A673 (cell line): ENCODE data around the gene HSPG2. TPM values are rescaled to one million over a fixed set of nuclear protein-coding genes. Genes with fewer than 3 reads are reported as not detected.

Experiments
- BruUV-seq: library from RNA; stranded (reverse); fragments of 400-500 nt; replicated peaks from 2 replicates; lab custom pipeline; 2021; lab: Mats Ljungman, UMichigan
- CTCF ChIA-PET: fragments of 300-600 bp; sonication (Branson Sonifier 250); formaldehyde crosslinking; loops from one replicate; lab custom pipeline; 2022; ENCODE audit warnings: antibody characterized with exemption; lab: Charles Lee
- POLR2A ChIA-PET: fragments of 300-600 bp; sonication (Branson Sonifier 250); formaldehyde crosslinking; loops from one replicate; lab custom pipeline; 2022; ENCODE audit warnings: antibody characterized with exemption; ENCODE audit not compliant: low non-redundant PET; lab: Charles Lee
- DNase-seq: peaks from one replicate; pipeline ENCODE4 v3.0.0-alpha.2; 2015; ENCODE audit warnings: low spot score
- H3K27ac ChIP-seq: fragments of 200-600 bp; sonication (generic); 2 replicates; pipeline ENCODE4 v1.5.1; 2016; ENCODE audit warnings: mixed run types, low read depth, mild to moderate bottlenecking, mixed read lengths, antibody characterized with exemption, low read length; ENCODE audit not compliant: poor library complexity, severe bottlenecking
- H3K27me3 ChIP-seq: fragments of 200-600 bp; sonication (generic); replicated peaks from 2 replicates; pipeline ENCODE4 v1.6.1; 2017; ENCODE audit warnings: mixed run types, low read depth, mild to moderate bottlenecking, mixed read lengths, antibody characterized with exemption, low read length; ENCODE audit not compliant: insufficient read depth, poor library complexity
- H3K36me3 ChIP-seq: fragments of 200-600 bp; sonication (generic); 2 replicates; pipeline ENCODE4 v1.6.1; 2016; ENCODE audit warnings: mixed run types, mild to moderate bottlenecking, mixed read lengths, antibody characterized with exemption, low read length; ENCODE audit not compliant: insufficient read depth, poor library complexity, severe bottlenecking
- H3K4me1 ChIP-seq: fragments of 200-600 bp; sonication (generic); 2 replicates; pipeline ENCODE4 v1.6.1; 2017; ENCODE audit warnings: mixed run types, mild to moderate bottlenecking, mixed read lengths, antibody characterized with exemption, low read length; ENCODE audit not compliant: insufficient read depth, poor library complexity, severe bottlenecking
- H3K4me3 ChIP-seq: fragments of 200-600 bp; sonication (generic); 2 replicates; pipeline ENCODE4 v1.5.1; 2016; ENCODE audit warnings: low read depth, mixed run types, mild to moderate bottlenecking, mixed read lengths, low read length; ENCODE audit not compliant: poor library complexity, severe bottlenecking
- H3K9me3 ChIP-seq: fragments of 200-600 bp; sonication (generic); 2 replicates; pipeline ENCODE4 v1.6.1; 2016; ENCODE audit warnings: mixed run types, low read depth, mild to moderate bottlenecking, mixed read lengths, antibody characterized with exemption, low read length; ENCODE audit not compliant: poor library complexity, severe bottlenecking
- EZH2 ChIP-seq: fragments of 200-600 bp; sonication (generic); IDR thresholded peaks from 2 replicates; pipeline ENCODE4 v1.6.1; 2017; ENCODE audit warnings: borderline replicate concordance, low read depth, mild to moderate bottlenecking, mixed read lengths, antibody characterized with exemption, low read length; ENCODE audit not compliant: poor library complexity, severe bottlenecking
- intact Hi-C: fragments of 100-400 bp; cut with micrococcal nuclease; formaldehyde crosslinking; loops from one replicate; pipeline ENCODE4 v1.10.0; 2022; ENCODE audit not compliant: unreplicated experiment
- total RNA-seq: library from RNA; stranded (reverse); gene quantifications from 2 replicates; pipeline ENCODE4 v1.2.3, GENCODE V29; 2021
- TF ChIP-seq, protein P1 (sequence below): fragments of 300-800, 200-600 bp; sonication (generic); conservative IDR thresholded peaks from 2 replicates; pipeline ENCODE4 v1.5.1; 2017; ENCODE audit warnings: low read depth, mild to moderate bottlenecking, antibody characterized with exemption, low read length, moderate library complexity, mixed read lengths

The HSPG2 gene
- total RNA-seq, 1 experiment from 2014 or later, result 10.4 TPM

GRCh38 chr1:21888500-21888899 is 48.6 kb downstream of the HSPG2 start:
- TF ChIP-seq EZH2, result no peak
- Histone ChIP-seq H3K4me3 (no peak overlapping the region), H3K27me3 (no peaks in the 10 kb centered on the region), H3K27ac (no peak overlapping the region), H3K9me3 (no peaks in the 10 kb centered on the region), H3K36me3 (no peaks in the 10 kb centered on the region), H3K4me1 (no peaks in the 10 kb centered on the region)
- BruUV-seq, result no TSS peak
- intact Hi-C loops, result no loop called here
- no peak for DNase-seq
- CTCF ChIA-PET, result no interaction called here
- POLR2A ChIA-PET, result no interaction called here

- no TSS peak for BruUV-seq
- Histone ChIP-seq H3K9me3 (no peaks in the 10 kb centered on the region), H3K36me3 (no peaks in the 10 kb centered on the region), H3K27me3 (no peaks in the 10 kb centered on the region), H3K27ac (no peak overlapping the region), H3K4me1 (no peaks in the 10 kb centered on the region), H3K4me3 (no peak overlapping the region)
- POLR2A ChIA-PET, result no interaction called here
- intact Hi-C loops, result no loop called here
- CTCF ChIA-PET, result no interaction called here
- no peak for DNase-seq
- TF ChIP-seq, protein P1, sequence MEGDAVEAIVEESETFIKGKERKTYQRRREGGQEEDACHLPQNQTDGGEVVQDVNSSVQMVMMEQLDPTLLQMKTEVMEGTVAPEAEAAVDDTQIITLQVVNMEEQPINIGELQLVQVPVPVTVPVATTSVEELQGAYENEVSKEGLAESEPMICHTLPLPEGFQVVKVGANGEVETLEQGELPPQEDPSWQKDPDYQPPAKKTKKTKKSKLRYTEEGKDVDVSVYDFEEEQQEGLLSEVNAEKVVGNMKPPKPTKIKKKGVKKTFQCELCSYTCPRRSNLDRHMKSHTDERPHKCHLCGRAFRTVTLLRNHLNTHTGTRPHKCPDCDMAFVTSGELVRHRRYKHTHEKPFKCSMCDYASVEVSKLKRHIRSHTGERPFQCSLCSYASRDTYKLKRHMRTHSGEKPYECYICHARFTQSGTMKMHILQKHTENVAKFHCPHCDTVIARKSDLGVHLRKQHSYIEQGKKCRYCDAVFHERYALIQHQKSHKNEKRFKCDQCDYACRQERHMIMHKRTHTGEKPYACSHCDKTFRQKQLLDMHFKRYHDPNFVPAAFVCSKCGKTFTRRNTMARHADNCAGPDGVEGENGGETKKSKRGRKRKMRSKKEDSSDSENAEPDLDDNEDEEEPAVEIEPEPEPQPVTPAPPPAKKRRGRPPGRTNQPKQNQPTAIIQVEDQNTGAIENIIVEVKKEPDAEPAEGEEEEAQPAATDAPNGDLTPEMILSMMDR, result no peak
- TF ChIP-seq EZH2, result no peak
These were observed 49.3 kb downstream of the HSPG2 start for GRCh38 chr1:21887796-21888195.

- DNase-seq, result no peak
- ChIA-PET CTCF (no interaction called here), POLR2A (no interaction called here)
- Histone ChIP-seq H3K4me1 (no peaks in the 10 kb centered on the region), H3K27ac (no peak overlapping the region), H3K9me3 (no peaks in the 10 kb centered on the region), H3K4me3 (no peak overlapping the region), H3K36me3 (no peaks in the 10 kb centered on the region), H3K27me3 (no peaks in the 10 kb centered on the region)
- BruUV-seq, result no TSS peak
- intact Hi-C loops, result no loop called here
- TF ChIP-seq, protein P1, result no peak
- no peak for TF ChIP-seq EZH2
These were observed 49.8 kb downstream of the HSPG2 start for GRCh38 chr1:21887216-21887736.
